Nephron (organoid): ENCODE measurements around the gene PCCA.

Experiments used
- H3K27ac Mint-ChIP-seq, 3 experiments: 2 replicates each; pipeline ENCODE4 v1.8.0; 2020; ENCODE audit warnings: mixed read lengths in 3 of 3, mild to moderate bottlenecking in 2 of 3, moderate library complexity in 1 of 3
- H3K27me3 Mint-ChIP-seq: 2 replicates; pipeline ENCODE4 v1.8.0; 2021; ENCODE audit warnings: low read depth, mild to moderate bottlenecking, moderate library complexity, mixed read lengths
- H3K36me3 Mint-ChIP-seq: 2 replicates; pipeline ENCODE4 v1.8.0; 2020; ENCODE audit warnings: low read depth, mixed read lengths
- H3K4me1 Mint-ChIP-seq: 2 replicates; pipeline ENCODE4 v1.8.0; 2020; ENCODE audit warnings: mixed read lengths
- H3K4me3 Mint-ChIP-seq, 3 experiments: 2 replicates each; pipeline ENCODE4 v1.8.0; 2020; ENCODE audit warnings: mild to moderate bottlenecking in 3 of 3, mixed read lengths in 3 of 3, moderate library complexity in 2 of 3
- H3K9me3 Mint-ChIP-seq: 2 replicates; pipeline ENCODE4 v1.8.0; 2020; ENCODE audit warnings: mixed read lengths
- CTCF ChIP-seq, 3 experiments: fragments of 200-600 bp; sonication (generic); IDR thresholded peaks; one replicate each; pipeline ENCODE4 v1.5.0; 2021; ENCODE audit warnings: antibody characterized with exemption in 3 of 3; ENCODE audit not compliant: unreplicated experiment in 3 of 3

PCCA gene

GRCh38 chr13:100240109-100240779, 151.4 kb downstream of the PCCA start:
- H3K27ac Mint-ChIP-seq: no peak overlapping the region
- no peaks in the 10 kb centered on the region for H3K9me3 Mint-ChIP-seq
- H3K36me3 Mint-ChIP-seq: peaks cover 21% of the 10 kb centered on the region
- H3K4me3 Mint-ChIP-seq: no peak overlapping the region
- peaks cover 4% of the 10 kb centered on the region for H3K27me3 Mint-ChIP-seq
- H3K4me1 Mint-ChIP-seq: peaks cover 14% of the 10 kb centered on the region
- no peak for TF ChIP-seq CTCF (IDR thresholded peaks at IDR 0.05; ENCODE audit: unreplicated experiment in 3 of 3)

- H3K4me3 Mint-ChIP-seq: no peak overlapping the region
- H3K27me3 Mint-ChIP-seq: peaks cover 4% of the 10 kb centered on the region
- peaks cover 33% of the 10 kb centered on the region for H3K36me3 Mint-ChIP-seq
- TF ChIP-seq CTCF (IDR thresholded peaks at IDR 0.05; ENCODE audit: unreplicated experiment in 3 of 3): no peak
- H3K27ac Mint-ChIP-seq: no peak overlapping the region
- peaks cover 10% of the 10 kb centered on the region for H3K4me1 Mint-ChIP-seq
- peaks cover 21% of the 10 kb centered on the region for H3K9me3 Mint-ChIP-seq
Observed at GRCh38 chr13:100244431-100244830, 155.5 kb downstream of the PCCA start.

GRCh38 chr13:100245104-100245503, 156.2 kb downstream of the PCCA start:
- peaks cover 4% of the 10 kb centered on the region for H3K27me3 Mint-ChIP-seq
- peaks cover 26% of the 10 kb centered on the region for H3K9me3 Mint-ChIP-seq
- H3K27ac Mint-ChIP-seq: no peak overlapping the region
- no peak for TF ChIP-seq CTCF (IDR thresholded peaks at IDR 0.05; ENCODE audit: unreplicated experiment in 3 of 3)
- peaks cover 10% of the 10 kb centered on the region for H3K4me1 Mint-ChIP-seq
- H3K4me3 Mint-ChIP-seq: no peak overlapping the region
- H3K36me3 Mint-ChIP-seq: peaks cover 33% of the 10 kb centered on the region

GRCh38 chr13:100247937-100248336, 159.0 kb downstream of the PCCA start:
- H3K27me3 Mint-ChIP-seq: no peaks in the 10 kb centered on the region

GRCh38 chr13:100254002-100254401, 165.1 kb downstream of the PCCA start:
- Mint-ChIP-seq H3K4me1 (no peaks in the 10 kb centered on the region), H3K9me3 (peaks cover 9% of the 10 kb centered on the region), H3K36me3 (peaks cover 34% of the 10 kb centered on the region), H3K4me3 (no peak overlapping the region), H3K27ac (no peak overlapping the region), H3K27me3 (no peaks in the 10 kb centered on the region)
- TF ChIP-seq CTCF (IDR thresholded peaks at IDR 0.05; ENCODE audit: unreplicated experiment in 3 of 3): no peak

More at GRCh38 chr13:100247937-100248336, 159.0 kb downstream of the PCCA start:
- Mint-ChIP-seq H3K9me3 (peaks cover 26% of the 10 kb centered on the region), H3K4me1 (peaks cover 10% of the 10 kb centered on the region), H3K36me3 (peaks cover 40% of the 10 kb centered on the region), H3K27ac (no peak overlapping the region), H3K4me3 (no peak overlapping the region)
- TF ChIP-seq CTCF (IDR thresholded peaks at IDR 0.05; ENCODE audit: unreplicated experiment in 3 of 3): no peak

GRCh38 chr13:100262404-100262803, 173.5 kb downstream of the PCCA start:
- Mint-ChIP-seq H3K9me3 (no peaks in the 10 kb centered on the region), H3K36me3 (peaks cover 36% of the 10 kb centered on the region)
- TF ChIP-seq CTCF (IDR thresholded peaks at IDR 0.05; ENCODE audit: unreplicated experiment in 3 of 3): no peak

More at GRCh38 chr13:100262404-100262803, 173.5 kb downstream of the PCCA start:
- H3K4me3 Mint-ChIP-seq: no peak overlapping the region
- no peaks in the 10 kb centered on the region for H3K27me3 Mint-ChIP-seq
- H3K27ac Mint-ChIP-seq: no peak overlapping the region
- no peaks in the 10 kb centered on the region for H3K4me1 Mint-ChIP-seq
